GM12878 (cell line): Measurements from ENCODE around the gene GZF1.

Experiments
- CTCF ChIP-seq, 3 experiments: IDR thresholded peaks in 2 of 3; conservative IDR thresholded peaks in 1 of 3; 2 replicates each; pipeline ENCODE4 v1.5.1; 2011; ENCODE audit warnings: low read depth in 3 of 3, low read length in 3 of 3, mild to moderate bottlenecking in 3 of 3, control low read depth in 2 of 3, moderate library complexity in 2 of 3, inconsistent platforms in 1 of 3, mixed read lengths in 1 of 3; ENCODE audit not compliant: control insufficient read depth in 2 of 3, insufficient read depth in 1 of 3; ENCODE audit errors: extremely low read depth in 1 of 3
- EZH2 ChIP-seq: IDR thresholded peaks from 2 replicates; pipeline ENCODE4 v1.6.1; 2012; ENCODE audit warnings: low read depth, mild to moderate bottlenecking, control low read depth, inconsistent platforms, low read length, borderline replicate concordance; ENCODE audit not compliant: control insufficient read depth
- MTA3 ChIP-seq: IDR thresholded peaks from 2 replicates; pipeline ENCODE4 v1.6.1; 2012; ENCODE audit warnings: low read length, inconsistent platforms, borderline replicate concordance
- POLR2AphosphoS5 ChIP-seq: IDR thresholded peaks from 2 replicates; pipeline ENCODE4 v1.6.1; 2011; ENCODE audit warnings: mild to moderate bottlenecking, low read length, inconsistent platforms

- TF ChIP-seq POLR2AphosphoS5 (no peak), MTA3 (no peak), EZH2 (no peak), CTCF (IDR thresholded peaks at IDR 0.05 in 2 of 3, conservative IDR thresholded peaks at IDR 0.05 in 1 of 3; ENCODE audit: control insufficient read depth in 2 of 3, extremely low read depth in 1 of 3, insufficient read depth in 1 of 3, low read depth in 3 of 3, low read length in 3 of 3) (no peak)
These were observed 57.6 kb downstream of the GZF1 start for GRCh38 chr20:23419657-23419994.
